Measurements from ENCODE around the gene MET. TPM values are rescaled to one million over a fixed set of nuclear protein-coding genes. Genes with fewer than 3 reads are reported as not detected.
"Not testable (repeated sequence)": the region's sequence is repeated elsewhere in the genome, so short reads cannot be mapped to it uniquely, and the experiment has no call there.

MET gene
- total RNA-seq, 1 donor from 2014 or later = 7.0 TPM

GRCh38 chr7:116753130-116753529 lies 81.1 kb downstream of the MET start:
- no peak overlapping the region for H3K9ac ChIP-seq
- no peak overlapping the region for H3K4me2 ChIP-seq
- H3K4me3 ChIP-seq = no peak overlapping the region
- H3F3A ChIP-seq (ENCODE audit: low read depth) = no peaks in the 10 kb centered on the region
- Mint-ChIP-seq H3K36me3 (no peaks in the 10 kb centered on the region), H3K4me1 (no peaks in the 10 kb centered on the region), H3K9me3 (peaks cover 22% of the 10 kb centered on the region), H3K4me3 (no peak overlapping the region), H3K27ac (no peak overlapping the region), H3K27me3 (ENCODE audit: insufficient read depth, low read depth) (no peaks in the 10 kb centered on the region)
- H3K4me1 ChIP-seq = no peaks in the 10 kb centered on the region
- DNase-seq (ENCODE audit: low spot score) = no peak
- H3K79me2 ChIP-seq (ENCODE audit: low read depth) = no peaks in the 10 kb centered on the region
- H3K36me3 ChIP-seq = no peaks in the 10 kb centered on the region
- H3K9me3 ChIP-seq (ENCODE audit: low read depth) = no peaks in the 10 kb centered on the region
- H3K27me3 ChIP-seq = no peaks in the 10 kb centered on the region
- TF ChIP-seq EZH2phosphoT487 (IDR thresholded peaks at IDR 0.05) (no peak), EZH2 (IDR thresholded peaks at IDR 0.05) (no peak), CTCF (IDR thresholded peaks at IDR 0.05) (no peak)
- no peak overlapping the region for H3K27ac ChIP-seq
- no peak overlapping the region for H2AFZ ChIP-seq (replicated peaks)
- no peaks in the 10 kb centered on the region for H4K20me1 ChIP-seq (ENCODE audit: low read depth)

GRCh38 chr7:116754186-116754585 lies 82.2 kb downstream of the MET start:
- DNase-seq (ENCODE audit: low spot score) = no peak
- Histone ChIP-seq H2AFZ (replicated peaks) (no peak overlapping the region), H3F3A (ENCODE audit: low read depth) (no peaks in the 10 kb centered on the region), H3K9me3 (ENCODE audit: low read depth) (no peaks in the 10 kb centered on the region), H3K9ac (no peak overlapping the region), H3K4me3 (no peak overlapping the region), H3K27me3 (no peaks in the 10 kb centered on the region), H3K4me1 (no peaks in the 10 kb centered on the region), H3K36me3 (no peaks in the 10 kb centered on the region), H3K27ac (no peak overlapping the region), H3K79me2 (ENCODE audit: low read depth) (no peaks in the 10 kb centered on the region), H4K20me1 (ENCODE audit: low read depth) (no peaks in the 10 kb centered on the region), H3K4me2 (no peak overlapping the region)
- Mint-ChIP-seq H3K9me3 (peaks cover 14% of the 10 kb centered on the region), H3K27me3 (ENCODE audit: insufficient read depth, low read depth) (no peaks in the 10 kb centered on the region), H3K4me1 (no peaks in the 10 kb centered on the region), H3K27ac (no peak overlapping the region), H3K4me3 (no peak overlapping the region), H3K36me3 (no peaks in the 10 kb centered on the region)
- TF ChIP-seq EZH2phosphoT487 (IDR thresholded peaks at IDR 0.05) (no peak), EZH2 (IDR thresholded peaks at IDR 0.05) (no peak), CTCF (IDR thresholded peaks at IDR 0.05) (no peak)

- H3K9me3 ChIP-seq (ENCODE audit: low read depth) = no peaks in the 10 kb centered on the region
- H3K27me3 Mint-ChIP-seq (ENCODE audit: insufficient read depth, low read depth) = no peaks in the 10 kb centered on the region
- H3K36me3 ChIP-seq = no peaks in the 10 kb centered on the region
- no peaks in the 10 kb centered on the region for H3K79me2 ChIP-seq (ENCODE audit: low read depth)
- no peaks in the 10 kb centered on the region for H3K4me1 ChIP-seq
- H3K4me3 Mint-ChIP-seq = no peak overlapping the region
- no peak overlapping the region for H3K27ac ChIP-seq
- no peak overlapping the region for H3K9ac ChIP-seq
- no peaks in the 10 kb centered on the region for H3K9me3 Mint-ChIP-seq
- no peak overlapping the region for H3K27ac Mint-ChIP-seq
- no peaks in the 10 kb centered on the region for H3K36me3 Mint-ChIP-seq
- H2AFZ ChIP-seq (replicated peaks) = no peak overlapping the region
- no peaks in the 10 kb centered on the region for H4K20me1 ChIP-seq (ENCODE audit: low read depth)
- no peak for TF ChIP-seq EZH2 (IDR thresholded peaks at IDR 0.05)
- TF ChIP-seq EZH2phosphoT487 (IDR thresholded peaks at IDR 0.05) = no peak
- TF ChIP-seq CTCF (IDR thresholded peaks at IDR 0.05) = no peak
- no peaks in the 10 kb centered on the region for H3F3A ChIP-seq (ENCODE audit: low read depth)
- H3K27me3 ChIP-seq = no peaks in the 10 kb centered on the region
- DNase-seq (ENCODE audit: low spot score) = no peak
- H3K4me1 Mint-ChIP-seq = peaks cover 5% of the 10 kb centered on the region
- H3K4me2 ChIP-seq = no peak overlapping the region
- no peak overlapping the region for H3K4me3 ChIP-seq
These were observed 85.3 kb downstream of the MET start for GRCh38 chr7:116757283-116757682.

GRCh38 chr7:116759642-116760041 lies 87.6 kb downstream of the MET start:
- H3K4me3 Mint-ChIP-seq = not testable (repeated sequence)

More at GRCh38 chr7:116759642-116760041, 87.6 kb downstream of the MET start:
- H2AFZ ChIP-seq (replicated peaks); H3K27ac ChIP-seq; H3K4me3 ChIP-seq; H3K27me3 ChIP-seq; H4K20me1 ChIP-seq (ENCODE audit: low read depth); H3K27me3 Mint-ChIP-seq (ENCODE audit: insufficient read depth, low read depth); H3K9me3 ChIP-seq (ENCODE audit: low read depth); DNase-seq (ENCODE audit: low spot score); H3K4me1 ChIP-seq; H3K9me3 Mint-ChIP-seq; H3K9ac ChIP-seq; H3K79me2 ChIP-seq (ENCODE audit: low read depth); H3K36me3 ChIP-seq; H3K36me3 Mint-ChIP-seq; H3F3A ChIP-seq (ENCODE audit: low read depth); H3K4me2 ChIP-seq; H3K27ac Mint-ChIP-seq: not testable (repeated sequence)
- peaks cover 28% of the 10 kb centered on the region for H3K4me1 Mint-ChIP-seq
